WTC11 (cell line): ENCODE measurements around the gene GTF2A1L. TPM values are rescaled to one million over a fixed set of nuclear protein-coding genes. Genes with fewer than 3 reads are reported as not detected.

Experiments used
- ATAC-seq: fragments of 200-7000 bp; cut with Tn5 transposase; 2 replicates; pipeline ENCODE4 v1.10.0; 2021; ENCODE audit warnings: mild to moderate bottlenecking, moderate library complexity
- CTCF ChIA-PET: fragments of 300-600 bp; sonication (Branson Sonifier 250); formaldehyde crosslinking; loops from one replicate; lab custom pipeline; 2021; ENCODE audit warnings: antibody characterized with exemption; lab: Charles Lee
- POLR2A ChIA-PET: fragments of 350-600 bp; sonication (Branson Sonifier 250); formaldehyde crosslinking; loops from one replicate; lab custom pipeline; 2021; ENCODE audit warnings: antibody characterized with exemption; lab: Charles Lee
- DNase-seq: peaks from one replicate; pipeline ENCODE4 v3.0.0; 2021; ENCODE audit warnings: low spot score
- H3K27ac Mint-ChIP-seq: 2 replicates; pipeline ENCODE4 v1.8.0; 2021; ENCODE audit warnings: mixed read lengths
- H3K27me3 Mint-ChIP-seq: 2 replicates; pipeline ENCODE4 v1.8.0; 2021; ENCODE audit warnings: low read depth, mild to moderate bottlenecking, moderate library complexity, mixed read lengths
- H3K36me3 Mint-ChIP-seq: 2 replicates; pipeline ENCODE4 v1.8.0; 2021; ENCODE audit warnings: mixed read lengths
- H3K4me1 Mint-ChIP-seq: 2 replicates; pipeline ENCODE4 v1.8.0; 2022; ENCODE audit warnings: mixed read lengths
- H3K4me3 Mint-ChIP-seq: 2 replicates; pipeline ENCODE4 v1.8.0; 2021; ENCODE audit warnings: mild to moderate bottlenecking, moderate library complexity, mixed read lengths
- H3K9me3 Mint-ChIP-seq: 2 replicates; pipeline ENCODE4 v1.8.0; 2021; ENCODE audit warnings: mixed read lengths
- AR ChIP-seq: fragments of 250-450 bp; sonication (Bioruptor Pico); IDR thresholded peaks from 2 replicates; pipeline ENCODE4 v1.9.0; 2021; ENCODE audit warnings: mild to moderate bottlenecking
- CBFB ChIP-seq: sonication (generic); formaldehyde crosslinking; IDR thresholded peaks from 2 replicates; pipeline ENCODE4 v1.8.1; 2022; ENCODE audit warnings: mild to moderate bottlenecking, low read depth, missing genetic modification reagents
- CREM ChIP-seq: sonication (generic); formaldehyde crosslinking; IDR thresholded peaks from 2 replicates; pipeline ENCODE4 v1.8.1; 2022; ENCODE audit warnings: mild to moderate bottlenecking, missing genetic modification reagents, moderate library complexity
- FOXJ3 ChIP-seq: sonication (generic); formaldehyde crosslinking; IDR thresholded peaks from 2 replicates; pipeline ENCODE4 v1.9.0; 2021; ENCODE audit warnings: missing genetic modification reagents, mild to moderate bottlenecking, borderline replicate concordance
- GABPB1 ChIP-seq: sonication (generic); formaldehyde crosslinking; IDR thresholded peaks from 2 replicates; pipeline ENCODE4 v1.8.1; 2023; ENCODE audit warnings: mild to moderate bottlenecking, missing genetic modification reagents
- GRHL2 ChIP-seq: fragments of 250-450 bp; sonication (Bioruptor Pico); IDR thresholded peaks from 2 replicates; pipeline ENCODE4 v1.8.0; 2022; ENCODE audit warnings: mild to moderate bottlenecking, moderate library complexity; ENCODE audit not compliant: insufficient replicate concordance, severe bottlenecking
- IRF1 ChIP-seq: sonication (generic); formaldehyde crosslinking; IDR thresholded peaks from 2 replicates; pipeline ENCODE4 v1.8.0; 2023; ENCODE audit warnings: missing genetic modification reagents
- JUN ChIP-seq: sonication (generic); formaldehyde crosslinking; IDR thresholded peaks from 2 replicates; pipeline ENCODE4 v1.8.0; 2023; ENCODE audit warnings: mild to moderate bottlenecking, missing genetic modification reagents
- MXD4 ChIP-seq: fragments of 250-450 bp; sonication (Bioruptor Pico); IDR thresholded peaks from 2 replicates; pipeline ENCODE4 v1.8.0; 2021; ENCODE audit warnings: mild to moderate bottlenecking, moderate library complexity, borderline replicate concordance
- NR2C2 ChIP-seq: sonication (generic); formaldehyde crosslinking; IDR thresholded peaks from 2 replicates; pipeline ENCODE4 v1.8.0; 2022; ENCODE audit warnings: mild to moderate bottlenecking, missing genetic modification reagents
- SMAD4 ChIP-seq: sonication (generic); formaldehyde crosslinking; IDR thresholded peaks from 2 replicates; pipeline ENCODE4 v1.8.0; 2022; ENCODE audit warnings: mild to moderate bottlenecking, missing genetic modification reagents
- SOX15 ChIP-seq: fragments of 250-450 bp; sonication (Bioruptor Pico); IDR thresholded peaks from 2 replicates; pipeline ENCODE4 v1.9.0; 2021; ENCODE audit warnings: mild to moderate bottlenecking
- ZNF138 ChIP-seq: sonication (generic); formaldehyde crosslinking; conservative IDR thresholded peaks from 2 replicates; pipeline ENCODE4 v1.8.1; 2022; ENCODE audit warnings: mild to moderate bottlenecking, moderate library complexity, missing genetic modification reagents
- ZNF317 ChIP-seq: sonication (generic); formaldehyde crosslinking; IDR thresholded peaks from 2 replicates; pipeline ENCODE4 v1.8.1; 2023; ENCODE audit warnings: low read depth, mild to moderate bottlenecking, moderate library complexity, missing genetic modification reagents, borderline replicate concordance
- ZNF423 ChIP-seq: fragments of 250-450 bp; sonication (Bioruptor Pico); IDR thresholded peaks from 2 replicates; pipeline ENCODE4 v2.1.2; 2022; ENCODE audit warnings: mild to moderate bottlenecking, moderate library complexity
- total RNA-seq: library from RNA; stranded (reverse); gene quantifications from 3 replicates; pipeline ENCODE4 v1.2.3, GENCODE V29; 2021
- TF ChIP-seq, protein P1 (sequence below): sonication (generic); formaldehyde crosslinking; IDR thresholded peaks from 2 replicates; pipeline ENCODE4 v1.8.1; 2022; ENCODE audit warnings: low read depth, mild to moderate bottlenecking, moderate library complexity, missing genetic modification reagents, borderline replicate concordance
- TF ChIP-seq, protein P2 (sequence below): sonication (generic); formaldehyde crosslinking; conservative IDR thresholded peaks from 2 replicates; pipeline ENCODE4 v1.8.1; 2022; ENCODE audit warnings: mild to moderate bottlenecking, missing genetic modification reagents
- TF ChIP-seq, protein P3 (sequence below): sonication (generic); formaldehyde crosslinking; IDR thresholded peaks from 2 replicates; pipeline ENCODE4 v1.8.0; 2022; ENCODE audit warnings: missing genetic modification reagents
- TF ChIP-seq, protein P4 (sequence below): sonication (generic); formaldehyde crosslinking; IDR thresholded peaks from 2 replicates; pipeline ENCODE4 v1.8.1; 2023; ENCODE audit warnings: mild to moderate bottlenecking, missing genetic modification reagents, moderate library complexity

The GTF2A1L gene
- total RNA-seq, 1 experiment from 2014 or later, result not detected

DNA sequence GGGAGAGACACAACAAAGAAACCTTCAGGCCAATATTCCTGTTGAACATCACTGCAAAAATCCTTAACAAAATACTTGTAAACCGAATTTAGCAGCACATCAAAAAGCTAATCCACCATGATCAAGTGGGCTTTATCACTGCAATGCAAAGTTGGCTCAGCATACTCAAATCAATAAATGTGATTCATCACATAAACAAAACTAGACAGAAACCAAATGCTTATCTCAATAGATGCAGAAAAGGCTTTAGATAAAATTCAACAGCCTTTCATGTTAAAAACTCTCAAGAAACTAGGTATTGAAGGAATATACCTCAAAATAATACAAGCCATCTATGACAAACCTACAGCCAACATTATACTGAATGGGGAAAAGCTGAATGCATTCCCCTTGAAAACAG, 20.6 kb downstream of the GTF2A1L start:
- DNase-seq, result no peak
- Mint-ChIP-seq H3K36me3 (no peaks in the 10 kb centered on the region), H3K27me3 (no peaks in the 10 kb centered on the region), H3K4me3 (no peak overlapping the region), H3K4me1 (no peaks in the 10 kb centered on the region), H3K27ac (no peak overlapping the region), H3K9me3 (peaks cover 20% of the 10 kb centered on the region)
- CTCF ChIA-PET, result no interaction called here
- POLR2A ChIA-PET, result no interaction called here
- no peak for ATAC-seq
- TF ChIP-seq SOX15 (CRISPR knock-in tag) (no peak), JUN (CRISPR knock-in tag) (no peak), SMAD4 (CRISPR knock-in tag) (no peak), MXD4 (CRISPR knock-in tag) (no peak), CREM (no peak), ZNF138 (no peak)
- TF ChIP-seq, protein P1, sequence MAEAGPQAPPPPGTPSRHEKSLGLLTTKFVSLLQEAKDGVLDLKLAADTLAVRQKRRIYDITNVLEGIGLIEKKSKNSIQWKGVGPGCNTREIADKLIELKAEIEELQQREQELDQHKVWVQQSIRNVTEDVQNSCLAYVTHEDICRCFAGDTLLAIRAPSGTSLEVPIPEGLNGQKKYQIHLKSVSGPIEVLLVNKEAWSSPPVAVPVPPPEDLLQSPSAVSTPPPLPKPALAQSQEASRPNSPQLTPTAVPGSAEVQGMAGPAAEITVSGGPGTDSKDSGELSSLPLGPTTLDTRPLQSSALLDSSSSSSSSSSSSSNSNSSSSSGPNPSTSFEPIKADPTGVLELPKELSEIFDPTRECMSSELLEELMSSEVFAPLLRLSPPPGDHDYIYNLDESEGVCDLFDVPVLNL (CRISPR knock-in tag), result no peak
- TF ChIP-seq, protein P2, sequence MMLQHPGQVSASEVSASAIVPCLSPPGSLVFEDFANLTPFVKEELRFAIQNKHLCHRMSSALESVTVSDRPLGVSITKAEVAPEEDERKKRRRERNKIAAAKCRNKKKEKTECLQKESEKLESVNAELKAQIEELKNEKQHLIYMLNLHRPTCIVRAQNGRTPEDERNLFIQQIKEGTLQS, result no peak

DNA sequence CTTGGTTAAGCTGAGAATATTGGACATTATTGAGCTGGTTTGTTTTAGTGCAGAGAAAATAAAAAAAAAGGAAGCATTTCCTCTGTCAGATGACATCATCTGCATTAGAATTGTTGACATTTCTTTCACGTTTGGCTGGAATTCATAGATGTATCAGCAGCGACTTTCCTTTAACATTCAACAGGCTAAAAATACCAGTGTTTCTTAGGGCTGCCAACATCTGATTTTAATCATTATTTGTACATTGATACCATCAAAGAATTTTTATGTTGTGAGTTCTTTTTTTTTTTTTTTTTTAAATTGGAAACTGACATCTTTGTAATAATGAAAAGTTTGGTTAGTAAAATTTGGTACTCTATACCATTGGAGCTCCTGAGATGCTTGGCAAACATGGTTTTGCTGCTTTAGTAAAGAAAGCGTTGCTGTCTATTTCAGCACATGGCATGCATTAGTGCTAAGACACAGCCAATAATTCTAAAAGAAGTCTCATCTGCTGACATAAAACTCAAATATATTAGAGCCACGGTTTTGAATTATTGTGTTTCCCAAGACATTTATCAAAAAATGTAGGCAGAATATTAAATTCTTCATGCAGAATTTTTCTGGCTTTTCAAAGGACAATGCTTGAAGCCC, 33.6 kb downstream of the GTF2A1L start:
- no peak for ATAC-seq
- no peaks in the 10 kb centered on the region for H3K4me1 Mint-ChIP-seq
- H3K27ac Mint-ChIP-seq, result no peak overlapping the region
- H3K9me3 Mint-ChIP-seq, result no peaks in the 10 kb centered on the region
- TF ChIP-seq IRF1 (CRISPR knock-in tag) (no peak), ZNF317 (CRISPR knock-in tag) (no peak), GABPB1 (CRISPR knock-in tag) (no peak), GRHL2 (CRISPR knock-in tag) (no peak), FOXJ3 (CRISPR knock-in tag) (no peak), AR (CRISPR knock-in tag) (no peak), NR2C2 (no peak), CBFB (no peak), MXD4 (CRISPR knock-in tag) (no peak), ZNF423 (CRISPR knock-in tag) (no peak)
- TF ChIP-seq, protein P3, sequence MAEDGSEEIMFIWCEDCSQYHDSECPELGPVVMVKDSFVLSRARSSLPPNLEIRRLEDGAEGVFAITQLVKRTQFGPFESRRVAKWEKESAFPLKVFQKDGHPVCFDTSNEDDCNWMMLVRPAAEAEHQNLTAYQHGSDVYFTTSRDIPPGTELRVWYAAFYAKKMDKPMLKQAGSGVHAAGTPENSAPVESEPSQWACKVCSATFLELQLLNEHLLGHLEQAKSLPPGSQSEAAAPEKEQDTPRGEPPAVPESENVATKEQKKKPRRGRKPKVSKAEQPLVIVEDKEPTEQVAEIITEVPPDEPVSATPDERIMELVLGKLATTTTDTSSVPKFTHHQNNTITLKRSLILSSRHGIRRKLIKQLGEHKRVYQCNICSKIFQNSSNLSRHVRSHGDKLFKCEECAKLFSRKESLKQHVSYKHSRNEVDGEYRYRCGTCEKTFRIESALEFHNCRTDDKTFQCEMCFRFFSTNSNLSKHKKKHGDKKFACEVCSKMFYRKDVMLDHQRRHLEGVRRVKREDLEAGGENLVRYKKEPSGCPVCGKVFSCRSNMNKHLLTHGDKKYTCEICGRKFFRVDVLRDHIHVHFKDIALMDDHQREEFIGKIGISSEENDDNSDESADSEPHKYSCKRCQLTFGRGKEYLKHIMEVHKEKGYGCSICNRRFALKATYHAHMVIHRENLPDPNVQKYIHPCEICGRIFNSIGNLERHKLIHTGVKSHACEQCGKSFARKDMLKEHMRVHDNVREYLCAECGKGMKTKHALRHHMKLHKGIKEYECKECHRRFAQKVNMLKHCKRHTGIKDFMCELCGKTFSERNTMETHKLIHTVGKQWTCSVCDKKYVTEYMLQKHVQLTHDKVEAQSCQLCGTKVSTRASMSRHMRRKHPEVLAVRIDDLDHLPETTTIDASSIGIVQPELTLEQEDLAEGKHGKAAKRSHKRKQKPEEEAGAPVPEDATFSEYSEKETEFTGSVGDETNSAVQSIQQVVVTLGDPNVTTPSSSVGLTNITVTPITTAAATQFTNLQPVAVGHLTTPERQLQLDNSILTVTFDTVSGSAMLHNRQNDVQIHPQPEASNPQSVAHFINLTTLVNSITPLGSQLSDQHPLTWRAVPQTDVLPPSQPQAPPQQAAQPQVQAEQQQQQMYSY (CRISPR knock-in tag), result no peak
- TF ChIP-seq, protein P4, sequence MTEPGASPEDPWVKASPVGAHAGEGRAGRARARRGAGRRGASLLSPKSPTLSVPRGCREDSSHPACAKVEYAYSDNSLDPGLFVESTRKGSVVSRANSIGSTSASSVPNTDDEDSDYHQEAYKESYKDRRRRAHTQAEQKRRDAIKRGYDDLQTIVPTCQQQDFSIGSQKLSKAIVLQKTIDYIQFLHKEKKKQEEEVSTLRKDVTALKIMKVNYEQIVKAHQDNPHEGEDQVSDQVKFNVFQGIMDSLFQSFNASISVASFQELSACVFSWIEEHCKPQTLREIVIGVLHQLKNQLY (CRISPR knock-in tag), result no peak
- no peaks in the 10 kb centered on the region for H3K36me3 Mint-ChIP-seq
- H3K27me3 Mint-ChIP-seq, result no peaks in the 10 kb centered on the region
- no peak overlapping the region for H3K4me3 Mint-ChIP-seq
- DNase-seq, result no peak
- ChIA-PET POLR2A (no interaction called here), CTCF (no interaction called here)
